ENCODE results near the gene GSN. TPM values are rescaled to one million over a fixed set of nuclear protein-coding genes. Genes with fewer than 3 reads are reported as not detected.

Gene GSN
- total and polyA plus RNA-seq, 7 donors = 140 to 490 (median 210) TPM

DNA sequence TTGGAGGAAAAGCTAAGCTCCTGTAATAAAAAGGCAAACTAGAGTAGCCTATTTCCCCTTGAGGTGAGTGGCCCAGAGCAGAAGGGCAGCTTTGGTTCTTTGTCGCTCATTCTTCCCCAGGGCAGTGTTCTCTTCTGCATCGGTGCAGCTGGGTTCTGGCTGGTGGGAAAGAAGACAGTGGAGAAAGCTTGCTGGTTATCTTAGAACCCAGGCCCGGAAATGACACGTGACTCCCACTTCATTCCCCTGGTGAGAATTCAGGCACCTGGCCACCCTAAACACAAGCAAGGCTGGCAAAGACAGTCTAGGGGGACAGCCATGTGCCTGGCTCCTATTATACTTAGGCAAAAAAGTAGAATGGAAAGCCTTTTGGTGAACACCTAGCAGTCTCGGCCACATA is 32.5 kb upstream of the GSN start:
- DNase-seq (no peak), ATAC-seq (no peak)
- H3K4me1 ChIP-seq = no peaks in the 10 kb centered on the region
- no peaks in the 10 kb centered on the region for H3K27me3 ChIP-seq (ENCODE audit: insufficient read depth in 3 of 3, low read length in 2 of 3)
- H3K9me3 ChIP-seq = no peaks in the 10 kb centered on the region
- 92 to 93% (median 93%) methylated on average over 5 of the region's 5 CpGs for WGBS, 3 donors
- H3K4me3 ChIP-seq = no peak overlapping the region
- intact Hi-C loops (cut with DNase I) = no loop called here
- TF ChIP-seq, protein P1, sequence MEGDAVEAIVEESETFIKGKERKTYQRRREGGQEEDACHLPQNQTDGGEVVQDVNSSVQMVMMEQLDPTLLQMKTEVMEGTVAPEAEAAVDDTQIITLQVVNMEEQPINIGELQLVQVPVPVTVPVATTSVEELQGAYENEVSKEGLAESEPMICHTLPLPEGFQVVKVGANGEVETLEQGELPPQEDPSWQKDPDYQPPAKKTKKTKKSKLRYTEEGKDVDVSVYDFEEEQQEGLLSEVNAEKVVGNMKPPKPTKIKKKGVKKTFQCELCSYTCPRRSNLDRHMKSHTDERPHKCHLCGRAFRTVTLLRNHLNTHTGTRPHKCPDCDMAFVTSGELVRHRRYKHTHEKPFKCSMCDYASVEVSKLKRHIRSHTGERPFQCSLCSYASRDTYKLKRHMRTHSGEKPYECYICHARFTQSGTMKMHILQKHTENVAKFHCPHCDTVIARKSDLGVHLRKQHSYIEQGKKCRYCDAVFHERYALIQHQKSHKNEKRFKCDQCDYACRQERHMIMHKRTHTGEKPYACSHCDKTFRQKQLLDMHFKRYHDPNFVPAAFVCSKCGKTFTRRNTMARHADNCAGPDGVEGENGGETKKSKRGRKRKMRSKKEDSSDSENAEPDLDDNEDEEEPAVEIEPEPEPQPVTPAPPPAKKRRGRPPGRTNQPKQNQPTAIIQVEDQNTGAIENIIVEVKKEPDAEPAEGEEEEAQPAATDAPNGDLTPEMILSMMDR (IDR thresholded peaks at IDR 0.05) = no peak
- no peak overlapping the region for H3K27ac ChIP-seq
- H3K36me3 ChIP-seq (ENCODE audit: insufficient read depth in 1 of 2, low read depth in 1 of 2) = no peaks in the 10 kb centered on the region

DNA sequence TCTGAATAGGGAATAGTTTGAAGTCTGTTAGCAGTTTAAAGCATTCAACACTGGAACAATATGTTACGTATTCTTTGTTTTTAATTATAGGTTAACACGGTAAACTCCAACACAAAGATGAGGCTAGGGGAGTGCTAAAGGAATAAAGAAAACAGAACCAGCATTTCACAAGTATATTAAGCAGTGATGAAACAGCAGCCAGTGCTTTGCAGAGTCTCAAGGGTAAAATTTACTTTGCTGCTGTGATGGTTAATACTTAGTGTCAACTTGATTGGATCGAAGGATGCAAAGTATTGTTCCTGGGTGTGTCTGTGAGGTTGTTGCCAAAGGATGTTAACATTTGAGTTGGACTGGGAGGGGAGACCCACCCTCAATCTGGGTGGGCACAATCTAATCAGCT is 30.0 kb upstream of the GSN start:
- Histone ChIP-seq H3K4me1 (no peaks in the 10 kb centered on the region), H3K27me3 (ENCODE audit: insufficient read depth in 3 of 3, low read length in 2 of 3) (no peaks in the 10 kb centered on the region), H3K4me3 (no peak overlapping the region), H3K27ac (no peak overlapping the region), H3K9me3 (no peaks in the 10 kb centered on the region), H3K36me3 (ENCODE audit: insufficient read depth in 1 of 2, low read depth in 1 of 2) (no peaks in the 10 kb centered on the region)
- ATAC-seq (no peak), DNase-seq (no peak)
- WGBS, 3 donors = 80 to 82% (median 80%) methylated on average over 3 of the region's 3 CpGs
- TF ChIP-seq, protein P1 (IDR thresholded peaks at IDR 0.05) = no peak
- intact Hi-C loops (cut with DNase I) = no loop called here

DNA sequence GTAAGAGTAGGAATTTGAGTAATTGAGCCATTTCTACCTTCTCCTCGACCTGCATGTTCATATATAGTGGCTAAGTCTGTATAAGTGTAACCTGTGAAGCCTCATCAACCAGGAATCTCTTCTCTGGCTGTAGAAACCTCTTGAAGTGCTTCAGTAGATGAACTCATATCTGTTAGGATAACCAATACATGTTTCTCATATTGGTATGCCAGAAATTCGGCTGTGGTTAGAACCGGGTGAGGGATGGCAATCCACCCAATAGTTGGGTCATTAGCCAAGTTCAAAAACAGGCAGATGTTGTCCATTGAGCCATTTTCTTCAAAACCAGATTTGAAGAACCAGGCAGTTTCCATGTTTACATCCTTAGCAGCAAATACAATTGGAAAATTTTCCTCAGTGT is 28.9 kb upstream of the GSN start:
- no peaks in the 10 kb centered on the region for H3K4me1 ChIP-seq
- H3K9me3 ChIP-seq = no peaks in the 10 kb centered on the region
- no peak overlapping the region for H3K27ac ChIP-seq
- WGBS, 3 donors = 91 to 96% (median 96%) methylated on average over 3 of the region's 3 CpGs
- intact Hi-C loops (cut with DNase I) = no loop called here
- DNase-seq = no peak
- H3K4me3 ChIP-seq = no peak overlapping the region
- H3K27me3 ChIP-seq (ENCODE audit: insufficient read depth in 3 of 3, low read length in 2 of 3) = no peaks in the 10 kb centered on the region
- TF ChIP-seq, protein P1 (IDR thresholded peaks at IDR 0.05) = no peak
- no peaks in the 10 kb centered on the region for H3K36me3 ChIP-seq (ENCODE audit: insufficient read depth in 1 of 2, low read depth in 1 of 2)
- ATAC-seq = no peak

DNA sequence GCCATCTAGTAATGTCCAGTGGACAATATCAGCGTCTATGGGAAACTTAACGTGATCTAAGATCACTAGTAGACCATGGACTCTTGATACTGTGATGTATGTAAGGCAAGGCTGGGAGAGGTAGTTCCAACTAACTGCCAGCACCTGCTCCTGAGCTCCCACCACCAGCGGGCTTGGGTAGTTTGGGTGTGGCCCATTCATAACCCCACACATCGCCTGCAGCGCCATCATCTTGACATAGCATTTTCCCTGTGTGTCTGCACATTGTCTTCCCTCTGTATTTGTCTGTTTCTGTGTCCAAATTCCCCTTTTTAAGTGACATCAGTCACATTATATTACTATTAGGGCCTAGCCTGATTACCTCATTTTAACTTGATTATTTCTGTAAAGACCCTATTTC is 28.1 kb upstream of the GSN start:
- H3K36me3 ChIP-seq (ENCODE audit: insufficient read depth in 1 of 2, low read depth in 1 of 2) = no peaks in the 10 kb centered on the region
- DNase-seq = no peak
- TF ChIP-seq, protein P1 (IDR thresholded peaks at IDR 0.05) = no peak
- 97 to 100% (median 99%) methylated on average over 5 of the region's 5 CpGs for WGBS, 3 donors
- no peak overlapping the region for H3K4me3 ChIP-seq
- no peak overlapping the region for H3K27ac ChIP-seq
- H3K27me3 ChIP-seq (ENCODE audit: insufficient read depth in 3 of 3, low read length in 2 of 3) = no peaks in the 10 kb centered on the region
- ATAC-seq = no peak
- intact Hi-C loops (cut with DNase I) = no loop called here
- peaks cover 4% of the 10 kb centered on the region for H3K9me3 ChIP-seq
- no peaks in the 10 kb centered on the region for H3K4me1 ChIP-seq

DNA sequence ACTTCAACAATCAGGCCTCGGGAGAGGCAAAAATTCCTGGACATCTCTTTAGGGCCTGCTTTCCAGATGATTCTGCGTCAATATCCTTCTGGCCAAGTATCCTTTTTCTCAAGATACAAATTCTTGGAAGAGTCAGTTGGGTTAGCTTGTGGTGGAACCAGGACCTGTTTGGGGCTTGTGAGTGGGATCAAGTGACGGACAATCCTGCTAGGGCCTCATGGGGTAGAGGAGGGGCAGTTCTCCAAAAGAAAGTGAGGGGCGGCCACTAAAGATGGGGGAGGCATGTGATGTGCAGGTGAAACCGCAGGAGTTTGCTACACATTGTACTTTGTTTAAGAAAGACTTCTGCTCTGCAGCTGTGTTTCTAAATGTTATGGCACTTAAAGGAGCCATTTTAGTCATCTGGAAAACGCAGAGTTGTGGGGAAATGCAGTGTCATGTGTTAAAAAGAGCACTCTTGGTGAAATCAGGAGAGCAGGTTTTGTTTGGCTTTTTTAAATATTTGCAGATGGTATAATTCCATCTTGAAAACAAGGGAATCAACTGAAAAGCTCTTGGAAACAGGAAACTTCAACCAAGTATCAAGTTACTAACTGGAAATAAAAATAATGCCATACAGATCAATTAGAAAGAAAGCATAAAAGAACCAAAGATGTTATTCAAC is 27.4 kb upstream of the GSN start:
- Histone ChIP-seq H3K36me3 (ENCODE audit: insufficient read depth in 1 of 2, low read depth in 1 of 2) (no peaks in the 10 kb centered on the region), H3K27me3 (ENCODE audit: insufficient read depth in 3 of 3, low read length in 2 of 3) (no peaks in the 10 kb centered on the region), H3K4me3 (no peak overlapping the region), H3K4me1 (no peaks in the 10 kb centered on the region), H3K9me3 (peaks cover 4% of the 10 kb centered on the region), H3K27ac (no peak overlapping the region)
- DNase-seq = no peak
- peak in 1 of 4 donors; percentile 25 for ATAC-seq
- TF ChIP-seq, protein P1 (IDR thresholded peaks at IDR 0.05) = no peak
- 71 to 77% (median 76%) methylated on average over 6 of the region's 6 CpGs for WGBS, 3 donors
- intact Hi-C loops (cut with DNase I) = no loop called here
